Tibial artery (tissue), 4 donors: ENCODE measurements around the gene CASK.

ENCODE experiments used
- DNase-seq, 2 donors: peaks; one replicate each; pipeline ENCODE4 v3.0.0-alpha.2; 2019
- H3K27ac ChIP-seq, 2 donors: fragments of 200-600 bp; sonication (generic) in 1 of 2; 1 replicate in 1 of 2; 2 replicates in 1 of 2; pipeline ENCODE4 v1.5.1; 2018 to 2019; ENCODE audit warnings: mild to moderate bottlenecking in 1 of 2
- H3K27me3 ChIP-seq, 2 donors: fragments of 200-600 bp; sonication (generic) in 1 of 2; one replicate each; pipeline versions ENCODE4 v1.5.1 to v1.6.0; 2016 to 2019
- H3K36me3 ChIP-seq, 3 donors: fragments of 200-600 bp; sonication (generic) in 2 of 3; one replicate each; pipeline ENCODE4 v1.5.1; 2016 to 2019; ENCODE audit warnings: mild to moderate bottlenecking in 2 of 3
- H3K4me1 ChIP-seq, 4 donors: fragments of 200-600 bp; sonication (generic) in 2 of 4; 1 replicate in 3 of 4; 2 replicates in 1 of 4; pipeline ENCODE4 v1.5.1; 2016 to 2019
- H3K4me3 ChIP-seq, 2 donors: fragments of 200-600 bp; sonication (generic) in 1 of 2; 1 replicate in 1 of 2; 2 replicates in 1 of 2; pipeline ENCODE4 v1.5.1; 2018 to 2019; ENCODE audit warnings: mild to moderate bottlenecking in 2 of 2
- H3K9me3 ChIP-seq, 3 donors: fragments of 200-600 bp; sonication (generic) in 1 of 3; one replicate each; pipeline ENCODE4 v1.5.1; 2016 to 2019
- intact Hi-C: fragments of 100-400 bp; cut with DNase I; formaldehyde crosslinking; loops from one replicate; pipeline ENCODE4 v1.15.0; 2023; ENCODE audit warnings: low total_unique reads
- TF ChIP-seq, protein P1 (sequence below), 2 experiments: fragments of 200-600 bp in 1 of 2; fragments of 450-650 bp in 1 of 2; IDR thresholded peaks; one replicate each; pipeline ENCODE4 v1.5.1; 2017 to 2019; ENCODE audit warnings: antibody characterized with exemption in 2 of 2, mild to moderate bottlenecking in 1 of 2, moderate library complexity in 1 of 2

The CASK gene

GRCh38 chrX:41630091-41630490, 293.3 kb downstream of the CASK start:
- peaks cover 0 to 8% (median 0%) of the 10 kb centered on the region in 4 donors for H3K4me1 ChIP-seq
- no peaks in the 10 kb centered on the region for H3K36me3 ChIP-seq
- no peak for DNase-seq
- TF ChIP-seq, protein P1, sequence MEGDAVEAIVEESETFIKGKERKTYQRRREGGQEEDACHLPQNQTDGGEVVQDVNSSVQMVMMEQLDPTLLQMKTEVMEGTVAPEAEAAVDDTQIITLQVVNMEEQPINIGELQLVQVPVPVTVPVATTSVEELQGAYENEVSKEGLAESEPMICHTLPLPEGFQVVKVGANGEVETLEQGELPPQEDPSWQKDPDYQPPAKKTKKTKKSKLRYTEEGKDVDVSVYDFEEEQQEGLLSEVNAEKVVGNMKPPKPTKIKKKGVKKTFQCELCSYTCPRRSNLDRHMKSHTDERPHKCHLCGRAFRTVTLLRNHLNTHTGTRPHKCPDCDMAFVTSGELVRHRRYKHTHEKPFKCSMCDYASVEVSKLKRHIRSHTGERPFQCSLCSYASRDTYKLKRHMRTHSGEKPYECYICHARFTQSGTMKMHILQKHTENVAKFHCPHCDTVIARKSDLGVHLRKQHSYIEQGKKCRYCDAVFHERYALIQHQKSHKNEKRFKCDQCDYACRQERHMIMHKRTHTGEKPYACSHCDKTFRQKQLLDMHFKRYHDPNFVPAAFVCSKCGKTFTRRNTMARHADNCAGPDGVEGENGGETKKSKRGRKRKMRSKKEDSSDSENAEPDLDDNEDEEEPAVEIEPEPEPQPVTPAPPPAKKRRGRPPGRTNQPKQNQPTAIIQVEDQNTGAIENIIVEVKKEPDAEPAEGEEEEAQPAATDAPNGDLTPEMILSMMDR (IDR thresholded peaks at IDR 0.05), result no peak
- H3K9me3 ChIP-seq, result no peaks in the 10 kb centered on the region
- intact Hi-C loops, result no loop called here
- no peak overlapping the region for H3K4me3 ChIP-seq
- no peaks in the 10 kb centered on the region for H3K27me3 ChIP-seq
- no peak overlapping the region for H3K27ac ChIP-seq

DNA sequence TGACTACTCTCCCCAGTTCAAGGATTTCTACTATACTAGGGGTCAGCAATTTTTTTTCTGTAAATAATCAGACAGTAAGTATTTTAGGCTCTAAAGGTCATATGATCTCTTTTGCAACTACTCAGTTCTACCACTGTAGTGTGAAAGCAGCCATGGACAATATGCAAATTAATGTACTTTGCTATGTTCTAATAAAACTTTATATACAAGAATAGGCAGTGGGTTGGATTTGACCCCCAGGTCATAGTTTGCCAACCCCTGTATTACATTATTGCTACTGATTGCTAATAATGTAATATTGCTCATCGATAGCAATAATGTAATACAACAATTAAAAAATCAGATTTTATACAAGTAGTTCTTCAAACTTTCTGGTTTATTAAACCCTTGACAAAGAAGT, 293.8 kb downstream of the CASK start:
- H3K4me3 ChIP-seq, result no peak overlapping the region
- no peaks in the 10 kb centered on the region for H3K36me3 ChIP-seq
- H3K27ac ChIP-seq, result no peak overlapping the region
- no peaks in the 10 kb centered on the region for H3K9me3 ChIP-seq
- no peak for DNase-seq
- TF ChIP-seq, protein P1 (IDR thresholded peaks at IDR 0.05), result no peak
- H3K27me3 ChIP-seq, result no peaks in the 10 kb centered on the region
- H3K4me1 ChIP-seq, result peaks cover 0 to 8% (median 0%) of the 10 kb centered on the region in 4 donors
- intact Hi-C loops, result no loop called here

- peak overlapping the region; percentile 39 to 63 for H3K27ac ChIP-seq
- H3K4me3 ChIP-seq, result no peak overlapping the region
These were observed 302.1 kb downstream of the CASK start for GRCh38 chrX:41621222-41621723.

DNA sequence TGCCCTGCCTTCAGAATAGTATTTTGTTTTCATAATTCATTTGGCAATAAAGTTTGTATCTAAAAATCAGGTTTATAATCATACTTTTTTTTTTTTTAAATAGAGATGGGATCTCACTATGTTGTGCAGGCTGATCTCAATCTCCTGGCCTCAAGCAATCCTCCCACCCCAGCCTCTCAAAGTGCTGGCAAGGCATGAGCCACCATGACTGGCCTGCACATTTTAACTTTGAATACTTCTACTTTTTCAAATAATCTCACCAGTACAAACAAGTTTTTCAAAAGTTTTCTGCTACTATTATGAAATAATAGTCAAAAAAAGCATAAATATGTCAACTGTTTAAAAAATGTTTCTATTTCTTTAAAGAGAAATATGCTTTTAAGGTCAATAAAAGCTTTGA, 304.1 kb downstream of the CASK start:
- H3K4me1 ChIP-seq, result peaks cover 0 to 9% (median 0%) of the 10 kb centered on the region in 4 donors
- TF ChIP-seq, protein P1 (IDR thresholded peaks at IDR 0.05), result no peak
- H3K27me3 ChIP-seq, result no peaks in the 10 kb centered on the region
- no peaks in the 10 kb centered on the region for H3K9me3 ChIP-seq
- DNase-seq, result no peak
- H3K27ac ChIP-seq, result peak overlapping the region; percentile 33 to 48
- H3K36me3 ChIP-seq, result peaks cover 0 to 4% (median 0%) of the 10 kb centered on the region in 3 donors
- intact Hi-C loops, result no loop called here
- no peak overlapping the region for H3K4me3 ChIP-seq

More at GRCh38 chrX:41621222-41621723, 302.1 kb downstream of the CASK start:
- TF ChIP-seq, protein P1 (IDR thresholded peaks at IDR 0.05), result no peak
- Histone ChIP-seq H3K9me3 (no peaks in the 10 kb centered on the region), H3K4me1 (peaks cover 0 to 9% (median 0%) of the 10 kb centered on the region in 4 donors), H3K36me3 (peaks cover 0 to 4% (median 0%) of the 10 kb centered on the region in 3 donors), H3K27me3 (no peaks in the 10 kb centered on the region)
- intact Hi-C loops, result no loop called here
- DNase-seq, result no peak

DNA sequence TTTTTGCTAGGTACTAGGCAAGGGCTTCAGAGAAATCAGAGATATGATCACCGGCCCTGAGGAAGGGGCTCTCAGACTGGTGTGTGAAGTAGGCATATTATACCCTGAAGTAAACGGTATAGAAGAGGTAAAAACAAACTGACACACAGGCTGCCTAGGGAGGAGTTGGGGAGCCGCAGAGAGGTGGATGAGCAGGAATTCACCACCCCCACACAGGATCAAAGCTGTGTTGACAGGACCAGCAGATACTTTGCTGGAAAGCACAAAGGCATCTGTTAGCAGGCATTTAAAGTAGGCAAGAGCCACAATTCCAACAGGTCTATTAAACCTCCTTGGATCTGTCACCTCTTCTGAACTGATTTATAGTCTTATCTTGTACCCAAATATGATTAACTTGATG, 306.4 kb downstream of the CASK start:
- no peak for DNase-seq
- Histone ChIP-seq H3K27ac (no peak overlapping the region), H3K36me3 (no peaks in the 10 kb centered on the region), H3K4me3 (no peak overlapping the region), H3K4me1 (peaks cover 0 to 9% (median 0%) of the 10 kb centered on the region in 4 donors), H3K27me3 (no peaks in the 10 kb centered on the region), H3K9me3 (no peaks in the 10 kb centered on the region)
- TF ChIP-seq, protein P1 (IDR thresholded peaks at IDR 0.05), result no peak
- intact Hi-C loops, result no loop called here

- TF ChIP-seq, protein P1 (IDR thresholded peaks at IDR 0.05), result no peak
- H3K4me1 ChIP-seq, result peaks cover 0 to 6% (median 0%) of the 10 kb centered on the region in 4 donors
- no peak overlapping the region for H3K4me3 ChIP-seq
- H3K27me3 ChIP-seq, result no peaks in the 10 kb centered on the region
- intact Hi-C loops, result no loop called here
- no peak overlapping the region for H3K27ac ChIP-seq
- H3K36me3 ChIP-seq, result no peaks in the 10 kb centered on the region
- no peaks in the 10 kb centered on the region for H3K9me3 ChIP-seq
- DNase-seq, result no peak
These were observed 307.1 kb downstream of the CASK start for GRCh38 chrX:41616255-41616654.
